HG02642 (cell line): ENCODE data around the gene IPCEF1.
A peak's percentile ranks its signal among the peaks of the same experiment; 100 is the strongest.

Source experiments
- ATAC-seq: cut with Tn5 transposase; IDR thresholded peaks from one replicate; pipeline ENCODE4 v1.9.1; 2021; ENCODE audit warnings: mild to moderate bottlenecking; ENCODE audit not compliant: unreplicated experiment, poor library complexity

The IPCEF1 gene

DNA sequence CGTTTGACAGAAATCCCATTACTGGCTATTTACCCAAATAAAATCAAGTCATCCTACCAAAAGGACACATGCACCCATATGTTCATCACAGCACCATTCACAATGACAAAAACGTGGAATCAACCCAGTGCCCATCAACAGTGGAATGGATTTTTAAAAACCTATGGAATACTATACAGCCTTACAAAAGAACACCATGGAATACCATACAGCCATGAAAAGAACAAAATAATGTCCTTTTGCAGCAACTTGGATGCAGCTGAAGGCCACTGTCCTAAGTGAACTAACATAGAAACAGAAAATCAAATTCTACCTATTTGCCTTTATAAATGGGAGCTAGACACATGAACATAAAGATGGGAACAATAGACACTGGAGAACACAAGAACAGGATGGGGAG, 17.4 kb upstream of the IPCEF1 start:
- no peak for ATAC-seq

DNA sequence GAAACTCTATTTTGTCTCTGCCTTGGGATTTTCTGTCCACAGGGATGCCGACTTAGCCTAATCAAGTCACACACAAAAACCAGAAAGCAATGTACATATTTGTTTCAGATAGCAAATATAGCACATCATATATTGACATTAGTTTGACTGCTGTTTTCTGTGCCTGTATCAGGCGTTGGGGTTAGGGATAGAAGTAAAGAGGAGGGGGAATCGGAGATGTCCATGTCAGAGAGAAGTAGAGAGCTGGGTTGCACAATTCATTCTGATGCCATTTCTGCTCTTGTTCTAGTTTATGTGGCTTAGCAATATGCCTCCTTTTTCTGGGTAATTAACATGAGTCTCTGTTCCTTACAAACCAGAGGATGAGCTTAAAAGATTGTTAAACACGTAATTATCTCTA, 14.7 kb upstream of the IPCEF1 start:
- no peak for ATAC-seq

GRCh38 chr6:154370545-154370944, 13.9 kb upstream of the IPCEF1 start:
- ATAC-seq: peak; percentile 74

- ATAC-seq: no peak
These were observed 11.5 kb upstream of the IPCEF1 start for GRCh38 chr6:154367839-154368695.

- ATAC-seq: no peak
These were observed 10.7 kb upstream of the IPCEF1 start for GRCh38 chr6:154367336-154367735.

- ATAC-seq: no peak
These were observed 7.2 kb upstream of the IPCEF1 start for GRCh38 chr6:154363821-154364220.

- ATAC-seq: no peak
These were observed 4.9 kb upstream of the IPCEF1 start for GRCh38 chr6:154361476-154361875.

DNA sequence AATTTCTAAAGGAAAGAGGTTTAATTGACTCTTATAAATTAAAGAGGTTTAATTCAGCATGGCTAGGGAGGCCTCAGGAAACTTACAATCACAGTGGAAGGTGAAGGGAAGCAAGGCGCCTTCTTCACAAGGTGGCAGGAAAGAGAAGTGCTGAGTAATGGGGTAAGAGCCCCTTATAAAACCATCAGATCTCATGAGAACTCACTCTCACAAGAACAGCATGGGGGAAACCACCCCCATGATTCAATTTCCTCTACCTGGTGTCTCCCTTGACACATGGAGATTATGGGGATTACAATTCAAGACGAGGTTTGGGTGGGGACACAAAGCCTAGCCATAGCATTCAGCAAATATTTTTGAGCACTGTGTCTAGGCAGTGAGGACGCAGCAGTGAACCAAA, 3.9 kb upstream of the IPCEF1 start:
- ATAC-seq: no peak

DNA sequence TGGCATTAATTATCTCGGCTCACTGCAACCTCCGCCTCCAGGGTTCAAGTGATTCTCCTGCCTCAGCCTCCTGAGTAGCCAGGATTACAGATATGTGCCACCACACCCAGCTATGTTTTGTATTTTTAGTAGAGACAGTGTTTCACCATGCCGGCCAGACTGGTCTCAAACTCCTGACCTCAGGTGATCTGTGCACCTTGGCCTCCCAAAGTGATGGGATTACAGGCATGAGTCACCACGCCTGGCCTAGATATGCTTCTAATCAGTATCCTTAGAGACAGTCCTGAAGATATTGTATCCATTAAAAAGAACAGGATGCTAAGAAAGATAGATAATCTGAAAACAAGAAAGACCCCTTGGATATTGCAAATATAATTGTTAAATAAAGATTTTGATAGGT, 3.1 kb upstream of the IPCEF1 start:
- ATAC-seq: no peak

GRCh38 chr6:154359161-154359574, 2.6 kb upstream of the IPCEF1 start:
- ATAC-seq: peak; percentile 32

DNA sequence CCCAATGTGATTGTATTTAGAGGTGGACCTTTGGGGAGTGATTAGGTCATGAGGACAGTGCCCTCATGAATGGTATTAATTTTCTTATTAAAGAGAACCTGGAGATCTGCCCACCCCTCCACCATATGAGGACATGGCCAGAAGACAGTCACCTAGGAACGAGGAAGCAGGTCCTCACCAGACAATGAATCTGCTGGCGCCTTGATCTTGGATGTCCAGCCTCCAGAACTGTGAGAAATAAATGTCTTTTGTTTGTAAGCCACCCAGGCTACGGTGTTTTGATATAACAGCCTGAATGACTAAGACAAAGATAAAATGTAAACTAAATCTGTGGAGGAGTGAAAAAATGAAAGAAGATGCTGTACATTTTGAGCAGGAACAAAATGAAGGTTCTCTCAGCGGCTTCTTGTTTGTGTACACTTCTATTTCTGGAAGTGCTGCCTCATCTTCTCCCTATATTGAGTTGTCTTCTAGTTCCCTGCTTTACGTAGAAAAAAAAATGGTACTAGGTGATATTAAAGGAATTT, 1.5 kb upstream of the IPCEF1 start:
- ATAC-seq: no peak

DNA sequence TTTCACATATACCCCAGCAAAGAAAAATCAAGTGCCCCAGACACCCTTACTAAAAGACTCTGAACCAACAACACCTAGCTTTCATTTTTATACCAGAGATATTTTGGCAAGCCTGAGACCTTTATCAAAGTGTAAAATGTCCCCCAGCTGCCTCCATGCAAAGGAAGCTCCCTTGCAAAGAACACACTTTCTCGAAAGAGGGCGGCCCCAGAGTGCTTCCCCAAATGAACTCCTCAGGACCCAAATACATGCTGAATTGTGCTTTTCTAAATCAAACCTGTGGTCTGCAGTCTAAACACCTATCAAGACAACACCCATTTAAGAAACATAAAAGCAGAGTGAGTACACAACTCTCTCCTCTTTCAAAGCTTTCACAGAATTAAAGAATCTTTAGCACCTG, 490 bp downstream of the IPCEF1 start:
- no peak for ATAC-seq

DNA sequence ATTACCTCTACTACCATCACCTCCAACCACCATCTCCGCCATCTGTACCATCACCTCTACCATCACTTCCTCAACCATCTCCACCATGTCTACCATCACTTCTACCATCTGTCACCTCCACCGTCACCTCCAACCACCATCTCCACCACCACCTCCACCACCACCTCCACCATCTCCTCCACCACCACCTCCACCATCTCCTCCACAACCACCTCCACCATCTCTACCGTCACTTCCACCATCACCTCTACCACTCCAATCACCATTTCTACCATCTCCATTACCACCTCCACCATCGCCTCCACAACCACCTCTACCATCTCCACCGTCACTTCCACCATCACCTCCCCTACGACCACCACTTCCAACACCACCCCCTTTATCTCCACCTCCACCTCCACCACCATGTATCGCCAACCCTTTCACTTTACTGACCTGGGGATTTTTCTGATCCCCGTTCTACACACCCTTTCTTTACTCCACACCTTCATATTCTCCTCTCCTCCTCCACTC, 2.3 kb downstream of the IPCEF1 start:
- no peak for ATAC-seq

DNA sequence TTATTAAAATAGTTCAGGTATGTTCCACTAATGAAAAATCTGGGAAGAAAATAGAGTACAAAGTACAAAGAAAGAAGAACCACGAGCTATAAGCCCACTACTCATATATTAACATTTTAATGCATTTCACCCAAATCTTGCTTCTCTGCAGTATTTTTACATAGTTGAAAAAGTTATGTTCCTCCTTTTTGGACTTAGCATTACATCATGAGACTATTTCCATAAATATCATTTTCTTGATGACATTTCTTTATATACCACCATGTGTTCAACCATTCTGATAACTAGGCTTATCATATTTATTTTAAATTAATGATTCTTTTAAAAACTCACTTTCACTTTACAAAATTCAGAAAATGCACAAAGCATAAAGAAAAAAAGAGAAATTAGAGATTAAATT, 3.0 kb downstream of the IPCEF1 start:
- no peak for ATAC-seq

- ATAC-seq: peak; percentile 62
These were observed 3.6 kb downstream of the IPCEF1 start for GRCh38 chr6:154352898-154353585.

DNA sequence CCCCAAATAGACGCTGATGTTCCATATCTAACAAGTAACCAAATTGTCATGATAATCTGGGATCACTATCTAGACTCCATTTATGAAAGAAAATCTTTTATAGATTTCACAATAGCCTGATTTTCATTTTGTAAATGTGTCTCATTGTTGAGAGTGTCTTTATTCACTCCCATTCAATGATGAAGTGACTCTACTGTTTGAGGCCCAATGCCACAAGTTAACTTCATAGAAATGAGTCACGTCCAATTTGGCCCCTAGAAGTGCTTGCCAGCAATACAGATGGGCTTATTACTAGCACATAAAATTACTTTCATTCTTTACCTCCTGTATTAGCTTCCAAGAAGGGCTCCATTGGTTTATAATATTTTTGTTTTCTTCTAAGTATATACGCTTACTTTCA, 6.3 kb downstream of the IPCEF1 start:
- ATAC-seq: no peak

- no peak for ATAC-seq
These were observed 8.6 kb downstream of the IPCEF1 start for GRCh38 chr6:154347981-154348380.

DNA sequence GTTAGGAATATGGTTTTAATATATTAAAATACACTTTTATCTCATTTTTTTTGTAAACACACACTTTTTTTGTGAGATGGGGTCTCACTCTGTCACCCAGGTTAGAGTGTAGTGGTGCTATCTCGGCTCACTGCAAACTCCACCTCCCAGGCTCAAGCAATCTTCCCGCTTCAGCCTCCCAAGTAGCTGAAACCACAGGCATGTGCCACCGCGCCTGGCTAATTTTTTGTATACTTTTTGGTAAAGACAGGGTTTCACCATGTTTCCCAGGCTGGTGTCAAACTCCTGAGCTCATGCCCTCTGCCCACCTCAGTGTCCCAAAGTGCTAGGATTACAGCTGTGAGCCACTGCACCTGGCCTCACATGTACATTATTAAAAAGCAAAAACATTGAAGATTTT, 10.8 kb downstream of the IPCEF1 start:
- ATAC-seq: no peak

DNA sequence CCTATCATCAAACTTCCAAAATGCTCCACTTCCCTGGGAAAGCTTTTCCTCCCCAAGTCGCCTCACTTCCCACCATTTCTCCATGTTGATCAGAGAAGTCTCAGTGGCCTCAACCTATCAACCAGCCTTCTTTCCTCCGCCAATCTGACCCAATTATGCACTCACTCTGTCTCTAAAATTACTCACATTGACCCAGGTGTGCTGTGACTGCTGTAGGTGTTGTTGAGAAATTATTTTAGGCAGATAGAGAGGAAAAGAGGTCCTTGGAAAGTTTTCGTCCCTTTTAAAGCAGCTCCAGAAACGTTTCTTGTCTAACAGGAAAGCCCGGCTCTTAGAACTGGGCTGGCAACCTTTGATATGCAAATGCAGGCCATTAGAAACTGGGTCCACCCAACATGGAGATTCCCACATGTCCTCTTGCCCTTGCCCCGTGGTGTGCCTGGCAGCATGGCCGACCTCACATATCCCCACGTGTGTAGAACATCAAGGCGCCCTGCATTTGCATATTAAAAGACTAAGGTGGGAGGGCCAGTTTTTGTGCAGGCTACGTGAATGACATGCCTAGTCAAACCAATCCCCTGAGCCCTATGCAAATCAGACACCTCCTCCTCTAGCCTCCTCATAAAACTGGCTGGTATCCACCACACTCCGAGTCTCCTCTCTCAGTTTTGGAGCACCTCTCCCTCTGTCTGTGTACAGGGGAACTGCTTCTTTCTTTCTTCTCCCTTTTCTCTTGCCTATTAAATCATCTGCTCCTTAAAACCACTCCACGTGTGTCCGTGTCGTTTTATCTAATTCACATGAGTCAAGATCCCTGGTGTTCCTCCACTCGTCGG, 12.9 kb downstream of the IPCEF1 start:
- ATAC-seq: no peak

DNA sequence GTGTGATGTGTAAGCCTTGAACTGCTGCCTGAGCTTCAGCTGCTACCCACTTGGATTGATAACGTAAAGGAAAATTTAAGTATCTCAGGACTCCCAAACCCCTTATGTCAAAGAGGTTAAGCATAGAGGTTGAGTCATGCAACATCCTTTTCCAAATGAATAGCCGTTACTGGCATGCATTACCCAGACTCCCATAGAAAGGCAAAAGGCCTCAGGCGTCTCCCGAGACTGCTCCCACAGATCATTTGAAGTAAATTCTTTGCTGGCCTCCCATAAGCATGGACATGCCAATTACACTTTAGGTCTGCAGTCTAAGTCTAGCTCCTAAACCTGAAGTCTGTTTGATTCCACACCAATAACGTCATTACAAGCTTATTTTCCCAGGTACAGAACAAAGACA, 14.7 kb downstream of the IPCEF1 start:
- no peak for ATAC-seq
